MM.1S (cell line): ENCODE measurements around the gene EXOC1.

Experiments
- EZH2phosphoT487 ChIP-seq: fragments of 300-600 bp; sonication (generic); IDR thresholded peaks from 2 replicates; pipeline ENCODE4 v1.6.1; 2018; ENCODE audit warnings: antibody characterized with exemption, low read length
- TF ChIP-seq, protein P1 (sequence below): fragments of 300-600 bp; sonication (generic); IDR thresholded peaks from 2 replicates; pipeline ENCODE4 v1.5.1; 2016; ENCODE audit warnings: antibody characterized with exemption, low read length, mixed read lengths

DNA sequence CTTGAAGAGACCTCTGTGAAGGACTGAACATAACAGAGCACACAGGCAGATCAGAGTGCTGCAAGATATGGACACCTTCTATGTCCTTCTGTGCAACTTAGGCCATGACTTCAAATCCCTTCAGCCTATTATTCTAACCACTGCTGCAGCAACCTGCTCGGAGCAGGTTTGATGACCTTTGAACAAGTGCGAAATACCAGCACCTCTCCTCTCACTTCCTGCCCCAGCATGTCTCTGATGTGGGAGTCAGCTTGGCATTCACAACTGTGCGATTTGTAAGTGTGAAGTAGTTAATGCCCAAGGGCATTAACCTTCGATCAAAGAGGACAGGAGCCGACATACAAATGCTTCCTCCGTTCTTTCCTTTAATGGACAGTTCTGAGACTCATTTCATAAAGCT, 1.6 kb upstream of the EXOC1 start:
- TF ChIP-seq, protein P1, sequence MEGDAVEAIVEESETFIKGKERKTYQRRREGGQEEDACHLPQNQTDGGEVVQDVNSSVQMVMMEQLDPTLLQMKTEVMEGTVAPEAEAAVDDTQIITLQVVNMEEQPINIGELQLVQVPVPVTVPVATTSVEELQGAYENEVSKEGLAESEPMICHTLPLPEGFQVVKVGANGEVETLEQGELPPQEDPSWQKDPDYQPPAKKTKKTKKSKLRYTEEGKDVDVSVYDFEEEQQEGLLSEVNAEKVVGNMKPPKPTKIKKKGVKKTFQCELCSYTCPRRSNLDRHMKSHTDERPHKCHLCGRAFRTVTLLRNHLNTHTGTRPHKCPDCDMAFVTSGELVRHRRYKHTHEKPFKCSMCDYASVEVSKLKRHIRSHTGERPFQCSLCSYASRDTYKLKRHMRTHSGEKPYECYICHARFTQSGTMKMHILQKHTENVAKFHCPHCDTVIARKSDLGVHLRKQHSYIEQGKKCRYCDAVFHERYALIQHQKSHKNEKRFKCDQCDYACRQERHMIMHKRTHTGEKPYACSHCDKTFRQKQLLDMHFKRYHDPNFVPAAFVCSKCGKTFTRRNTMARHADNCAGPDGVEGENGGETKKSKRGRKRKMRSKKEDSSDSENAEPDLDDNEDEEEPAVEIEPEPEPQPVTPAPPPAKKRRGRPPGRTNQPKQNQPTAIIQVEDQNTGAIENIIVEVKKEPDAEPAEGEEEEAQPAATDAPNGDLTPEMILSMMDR = no peak
- TF ChIP-seq EZH2phosphoT487 = no peak
